Thyroid gland (tissue), 4 donors: ENCODE data around the gene ICE1. TPM values are rescaled to one million over a fixed set of nuclear protein-coding genes. Genes with fewer than 3 reads are reported as not detected.
"Not testable (repeated sequence)": the region's sequence is repeated elsewhere in the genome, so short reads cannot be mapped to it uniquely, and the experiment has no call there.

Experiments
- DNase-seq, 2 donors: peaks; one replicate each; pipeline ENCODE4 v3.0.0-alpha.2; 2019
- H3K27ac ChIP-seq, 3 donors: fragments of 200-600 bp; sonication (generic); 1 replicate in 2 of 3; 2 replicates in 1 of 3; pipeline ENCODE4 v1.5.1; 2016 to 2019; ENCODE audit warnings: mild to moderate bottlenecking in 1 of 3, moderate library complexity in 1 of 3
- H3K27me3 ChIP-seq: fragments of 200-600 bp; sonication (generic); one replicate; pipeline ENCODE4 v1.5.1; 2019
- H3K36me3 ChIP-seq, 2 donors: fragments of 200-600 bp; sonication (generic); one replicate each; pipeline ENCODE4 v1.5.1; 2016 to 2019
- H3K4me1 ChIP-seq, 2 donors: fragments of 200-600 bp; sonication (generic); one replicate each; pipeline ENCODE4 v1.5.1; 2017 to 2019
- H3K4me3 ChIP-seq, 3 donors: fragments of 200-600 bp; sonication (generic); replicated peaks in 1 of 3; 1 replicate in 2 of 3; 2 replicates in 1 of 3; pipeline ENCODE4 v1.5.1; 2016; ENCODE audit warnings: mild to moderate bottlenecking in 1 of 3
- H3K9me3 ChIP-seq: fragments of 200-600 bp; sonication (generic); one replicate; pipeline ENCODE4 v1.5.1; 2017
- CTCF ChIP-seq, 6 experiments: fragments of 200-600 bp in 3 of 6; fragments of 450-650 bp in 3 of 6; sonication (generic) in 3 of 6; IDR thresholded peaks; one replicate each; pipeline ENCODE4 v1.5.1; 2016 to 2019; ENCODE audit warnings: antibody characterized with exemption in 6 of 6, mild to moderate bottlenecking in 2 of 6, inconsistent platforms in 1 of 6, moderate library complexity in 1 of 6
- POLR2A ChIP-seq, 2 donors: fragments of 450-650 bp; IDR thresholded peaks; one replicate each; pipeline ENCODE4 v1.6.1; 2017; ENCODE audit warnings: antibody characterized with exemption in 2 of 2, mild to moderate bottlenecking in 2 of 2, moderate library complexity in 1 of 2
- WGBS, 2 donors: methylation state at CpG; one replicate each; pipeline ENCODE4 v1.1.5; 2017; 5-methylcytosine and 5-hydroxymethylcytosine counted together
- intact Hi-C: fragments of 100-400 bp; cut with DNase I; formaldehyde crosslinking; loops from one replicate; pipeline ENCODE4 v1.15.1; 2023
- total RNA-seq, 4 donors: library from RNA; depleted of rRNA; stranded (reverse); fragments of >200 nt; gene quantifications; one replicate each; pipeline ENCODE4 v1.2.3, GENCODE V29; 2016

Gene ICE1
- total RNA-seq, 4 donors from 2014 or later: 36.7 to 71.8 (median 41.6) TPM

DNA sequence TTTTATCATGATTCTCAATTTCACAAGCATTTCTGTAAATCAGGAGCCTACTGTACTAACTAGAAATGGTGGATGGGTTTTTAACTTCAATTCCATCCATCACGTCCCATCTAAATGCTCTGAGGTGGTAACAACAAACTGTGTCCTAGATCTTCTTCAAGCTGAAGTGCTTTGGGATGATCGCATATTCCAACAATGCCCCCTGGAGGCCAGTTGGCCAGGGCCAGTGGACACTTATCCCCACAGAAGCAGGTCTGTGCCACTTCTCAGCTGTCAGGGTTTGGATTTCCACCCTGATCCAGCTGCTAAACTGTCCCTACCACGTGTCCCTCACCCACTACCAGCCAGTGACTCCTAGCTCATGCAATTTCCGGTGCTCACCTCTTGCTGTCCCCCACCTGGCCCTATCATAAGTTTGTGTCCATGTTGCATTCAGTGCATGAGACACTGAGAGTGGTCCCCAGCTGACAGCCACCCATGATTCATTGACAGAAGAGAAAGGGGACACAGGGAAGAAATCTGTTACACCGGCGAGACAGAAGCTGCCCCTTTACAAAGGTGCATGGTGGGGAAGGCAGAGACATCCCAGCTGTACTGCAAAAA, 28.0 kb upstream of the ICE1 start:
- TF ChIP-seq CTCF (IDR thresholded peaks at IDR 0.05): peak in 3 of 6 experiments; percentile 33 to 46 (median 45)
- 53 to 63% methylated on average over 6 of the region's 6 CpGs for WGBS, 2 donors
- H3K4me3 ChIP-seq, H3K27ac ChIP-seq, H3K9me3 ChIP-seq, H3K4me1 ChIP-seq, H3K27me3 ChIP-seq, H3K36me3 ChIP-seq, intact Hi-C loops: not testable (repeated sequence)
- peak; percentile 47 to 52 for DNase-seq

DNA sequence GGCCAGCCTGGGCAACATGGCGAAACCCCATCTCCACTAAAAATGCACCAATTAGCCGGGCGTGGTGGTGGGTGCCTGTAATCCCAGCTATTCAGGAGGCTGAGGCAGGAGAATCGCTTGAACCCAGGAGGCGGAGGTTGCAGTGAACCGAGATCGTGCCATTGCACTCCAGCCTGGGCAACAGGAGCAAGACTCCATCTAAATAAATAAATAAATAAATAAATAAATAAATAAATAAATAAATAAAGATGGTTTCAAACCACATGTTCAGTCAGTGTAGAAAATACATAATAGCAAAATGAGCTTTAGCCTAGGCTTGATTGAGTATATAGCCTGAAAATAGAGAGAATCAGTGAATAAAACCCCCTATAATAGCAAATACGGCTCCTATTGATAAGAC, 27.4 kb upstream of the ICE1 start:
- H3K27ac ChIP-seq, H3K4me3 ChIP-seq, H3K9me3 ChIP-seq, intact Hi-C loops, H3K36me3 ChIP-seq, DNase-seq, H3K4me1 ChIP-seq, H3K27me3 ChIP-seq: not testable (repeated sequence)
- 85 to 97% methylated on average over 8 of the region's 8 CpGs for WGBS, 2 donors

DNA sequence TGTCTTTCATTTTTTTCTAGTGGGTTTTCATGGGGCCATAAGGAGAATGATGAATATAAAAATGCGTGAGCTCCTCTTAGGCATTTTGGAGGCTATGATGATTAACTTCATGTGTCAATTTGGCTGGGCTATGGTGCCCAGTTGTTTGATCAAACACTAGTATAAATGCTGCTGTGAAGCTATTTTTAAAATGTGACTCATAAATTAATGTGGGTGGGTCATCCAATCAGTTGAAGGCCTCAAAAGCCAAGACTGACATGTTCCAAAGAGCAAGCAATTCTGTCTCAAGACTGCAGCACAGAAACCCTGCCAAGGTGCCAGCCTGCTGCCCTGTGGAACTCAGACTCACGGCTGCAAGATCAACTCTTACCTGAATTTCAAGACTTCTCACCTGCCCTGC, 24.4 kb upstream of the ICE1 start:
- Histone ChIP-seq H3K4me3 (no peak overlapping the region), H3K36me3 (no peaks in the 10 kb centered on the region), H3K4me1 (no peaks in the 10 kb centered on the region), H3K27me3 (no peaks in the 10 kb centered on the region), H3K9me3 (no peaks in the 10 kb centered on the region), H3K27ac (no peak overlapping the region)
- WGBS, 2 donors: 97 to 98% methylated on average over 2 of the region's 2 CpGs
- DNase-seq: no peak
- intact Hi-C loops: no loop called here
- TF ChIP-seq CTCF (IDR thresholded peaks at IDR 0.05) (no peak), POLR2A (IDR thresholded peaks at IDR 0.05) (no peak)

- 89 to 94% methylated on average over 8 of the region's 8 CpGs for WGBS, 2 donors
- Histone ChIP-seq H3K9me3 (no peaks in the 10 kb centered on the region), H3K27ac (no peak overlapping the region), H3K27me3 (no peaks in the 10 kb centered on the region), H3K4me1 (no peaks in the 10 kb centered on the region), H3K4me3 (no peak overlapping the region), H3K36me3 (no peaks in the 10 kb centered on the region)
- TF ChIP-seq CTCF (IDR thresholded peaks at IDR 0.05) (no peak), POLR2A (IDR thresholded peaks at IDR 0.05) (no peak)
- intact Hi-C loops: no loop called here
- DNase-seq: no peak
Observed at GRCh38 chr5:5401095-5401494, 21.4 kb upstream of the ICE1 start.

DNA sequence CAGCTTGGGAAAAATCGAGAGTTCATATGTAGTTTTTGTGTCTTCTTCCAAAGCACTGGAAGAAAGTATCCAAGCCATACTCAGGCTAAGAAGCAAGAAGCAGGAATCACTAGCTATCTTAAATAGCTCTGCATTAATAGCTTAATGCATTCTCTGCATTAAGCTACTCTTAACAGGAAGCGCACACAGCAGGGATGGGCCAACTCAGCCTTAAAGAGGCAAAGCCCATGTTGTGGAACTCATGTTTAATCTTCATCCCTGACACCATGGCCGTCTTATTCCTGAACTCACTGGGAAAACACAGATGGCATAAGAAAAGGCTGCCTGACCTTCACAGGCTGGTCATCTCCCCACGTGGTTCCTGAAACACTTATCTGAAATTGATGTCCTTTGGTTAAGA, 18.7 kb upstream of the ICE1 start:
- Histone ChIP-seq H3K27me3 (no peaks in the 10 kb centered on the region), H3K36me3 (no peaks in the 10 kb centered on the region), H3K4me3 (no peak overlapping the region), H3K27ac (no peak overlapping the region), H3K4me1 (no peaks in the 10 kb centered on the region), H3K9me3 (no peaks in the 10 kb centered on the region)
- TF ChIP-seq CTCF (IDR thresholded peaks at IDR 0.05) (no peak), POLR2A (IDR thresholded peaks at IDR 0.05) (no peak)
- 71 to 80% methylated on average over 4 of the region's 4 CpGs for WGBS, 2 donors
- intact Hi-C loops: no loop called here
- DNase-seq: no peak

- no peaks in the 10 kb centered on the region for H3K4me1 ChIP-seq
- no peaks in the 10 kb centered on the region for H3K36me3 ChIP-seq
- no peaks in the 10 kb centered on the region for H3K9me3 ChIP-seq
- H3K27ac ChIP-seq: no peak overlapping the region
- H3K4me3 ChIP-seq: no peak overlapping the region
- DNase-seq: no peak
- TF ChIP-seq POLR2A (IDR thresholded peaks at IDR 0.05) (no peak), CTCF (IDR thresholded peaks at IDR 0.05) (no peak)
- WGBS, 2 donors: 77 to 94% methylated on average over 5 of the region's 5 CpGs
- H3K27me3 ChIP-seq: no peaks in the 10 kb centered on the region
- intact Hi-C loops: no loop called here
Observed at GRCh38 chr5:5404381-5404780, 18.1 kb upstream of the ICE1 start.
